ENCODE measurements around the gene COL6A2. TPM values are rescaled to one million over a fixed set of nuclear protein-coding genes. Genes with fewer than 3 reads are reported as not detected.

Gene COL6A2
- total and polyA plus RNA-seq, 2 of the 4 experiments (the other 2 are of a cell fraction), result 208 to 1,065 TPM

- no peak for DNase-seq
- peak overlapping the region; percentile 6; the same call in 1 of the 2 replicates for H3K27ac ChIP-seq (ENCODE audit: insufficient read depth, low read length)
These were observed 16.7 kb upstream of the COL6A2 start for GRCh38 chr21:46081022-46081861.

More at GRCh38 chr21:46081022-46081861, 16.7 kb upstream of the COL6A2 start:
- POLR2A ChIA-PET (ENCODE audit: unreplicated experiment), result no interaction called here
- BruUV-seq (replicated peaks), result no TSS peak
- peak overlapping the region; percentile 82 for H2AFZ ChIP-seq (replicated peaks; ENCODE audit: low read length, poor library complexity)
- H3K4me2 ChIP-seq (ENCODE audit: low read depth, low read length), result no peak overlapping the region
- dilution Hi-C loops (cut with HindIII; ENCODE audit: low sequenced_read_pairs, unreplicated experiment), result no loop called here
- TF ChIP-seq RAD21 (IDR thresholded peaks at IDR 0.05; ENCODE audit: low read length) (no peak), POLR2A (IDR thresholded peaks at IDR 0.05; ENCODE audit: low read depth, low read length) (no peak), USF2 (IDR thresholded peaks at IDR 0.05; ENCODE audit: low read depth, low read length) (no peak), NFE2L2 (IDR thresholded peaks at IDR 0.05; ENCODE audit: low read depth, low read length) (no peak), BHLHE40 (IDR thresholded peaks at IDR 0.05; ENCODE audit: low read depth, low read length) (no peak), MAZ (IDR thresholded peaks at IDR 0.05; ENCODE audit: borderline replicate concordance, low read depth, low read length) (no peak), SMC3 (IDR thresholded peaks at IDR 0.05; ENCODE audit: low read depth, low read length) (no peak)
- TF ChIP-seq, protein P1, sequence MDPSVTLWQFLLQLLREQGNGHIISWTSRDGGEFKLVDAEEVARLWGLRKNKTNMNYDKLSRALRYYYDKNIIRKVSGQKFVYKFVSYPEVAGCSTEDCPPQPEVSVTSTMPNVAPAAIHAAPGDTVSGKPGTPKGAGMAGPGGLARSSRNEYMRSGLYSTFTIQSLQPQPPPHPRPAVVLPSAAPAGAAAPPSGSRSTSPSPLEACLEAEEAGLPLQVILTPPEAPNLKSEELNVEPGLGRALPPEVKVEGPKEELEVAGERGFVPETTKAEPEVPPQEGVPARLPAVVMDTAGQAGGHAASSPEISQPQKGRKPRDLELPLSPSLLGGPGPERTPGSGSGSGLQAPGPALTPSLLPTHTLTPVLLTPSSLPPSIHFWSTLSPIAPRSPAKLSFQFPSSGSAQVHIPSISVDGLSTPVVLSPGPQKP (IDR thresholded peaks at IDR 0.05; ENCODE audit: borderline replicate concordance, low read depth, low read length), result no peak
- H3K56ac ChIP-seq (ENCODE audit: extremely low read depth, insufficient read depth, low read length), result no peak overlapping the region
- 63% methylated on average over 22 of the region's 39 CpGs; no CpG with 5 or more reads in 1 of the 2 experiments for WGBS, 2 experiments (ENCODE audit: extremely low coverage in 2 of 2, insufficient read length in 1 of 2)
- peak overlapping the region; percentile 96 for H2BK20ac ChIP-seq (ENCODE audit: low read depth, low read length)
- no peak for ATAC-seq (ENCODE audit: low read depth)
- H2AK5ac ChIP-seq (ENCODE audit: low read depth, low read length), result peak overlapping the region; percentile 100
- peak overlapping the region; percentile 22 for H3K14ac ChIP-seq (replicated peaks; ENCODE audit: low read depth, low read length)
- H3K79me1 ChIP-seq (ENCODE audit: low read depth in 1 of 2, low read length in 2 of 2), result peaks cover 0 to 12% of the 10 kb centered on the region in 2 experiments; a peak in 2 of 4 replicates
- peak overlapping the region; percentile 90 for H4K91ac ChIP-seq (ENCODE audit: insufficient read depth, low read depth, low read length)
- peak overlapping the region; percentile 99 for H3K4ac ChIP-seq (ENCODE audit: low read depth, low read length)
- CTCF ChIA-PET, result no interaction called here
- H3K18ac ChIP-seq (ENCODE audit: low read depth, low read length), result no peak overlapping the region; the same call in 1 of the 2 replicates
- no peaks in the 10 kb centered on the region for H3K27me3 ChIP-seq (ENCODE audit: control insufficient read depth, insufficient read depth, low read length)
- H4K8ac ChIP-seq (ENCODE audit: low read depth in 2 of 2, low read length in 2 of 2), result peak overlapping the region; percentile 53 to 69
- peak overlapping the region; percentile 92; the same call in 1 of the 3 replicates for H2BK15ac ChIP-seq (ENCODE audit: low read depth, low read length)
- H2AK9ac ChIP-seq (replicated peaks; ENCODE audit: low read depth, low read length, poor library complexity), result peak overlapping the region; percentile 89
- no peak overlapping the region for H3K23ac ChIP-seq (ENCODE audit: low read depth, low read length)
- H2BK120ac ChIP-seq (ENCODE audit: low read depth, low read length), result peak overlapping the region; percentile 99
- H2BK5ac ChIP-seq (ENCODE audit: low read depth, low read length, poor library complexity, severe bottlenecking), result peak overlapping the region; percentile 60
- intact Hi-C loops (cut with micrococcal nuclease), result no loop called here
- peaks cover 24% of the 10 kb centered on the region for H3K4me1 ChIP-seq (ENCODE audit: control insufficient read depth, insufficient read depth, low read length)
- H3K36me3 ChIP-seq (ENCODE audit: control insufficient read depth, insufficient read depth, low read length), result no peaks in the 10 kb centered on the region
- H3K9me1 ChIP-seq (ENCODE audit: insufficient read depth, low read length), result peaks cover 30% of the 10 kb centered on the region
- peak overlapping the region; percentile 37 for H4K5ac ChIP-seq (ENCODE audit: low read depth, low read length)
- no peak overlapping the region for H3K4me3 ChIP-seq (ENCODE audit: insufficient read depth, low read depth, low read length)
- peaks cover 3% of the 10 kb centered on the region; the same call in 1 of the 2 replicates for H3K9me3 ChIP-seq (ENCODE audit: control insufficient read depth, insufficient read depth, low read length)
- in situ Hi-C loops (cut with MboI; ENCODE audit: low sequenced_read_pairs), result no loop called here
- H4K20me1 ChIP-seq (ENCODE audit: insufficient read depth, low read length), result no peaks in the 10 kb centered on the region
- H3K9ac ChIP-seq (ENCODE audit: low read depth, low read length), result no peak overlapping the region
